NCI-H748 (cell line): ENCODE measurements around the gene LRP1.

ENCODE experiments used
- DNase-seq: peaks from one replicate; lab custom pipeline; 2025; ENCODE audit not compliant: unreplicated experiment; lab: John Stamatoyannopoulos, UW

Gene LRP1

GRCh38 chr12:57152639-57153038 is 24.4 kb downstream of the LRP1 start:
- no peak for DNase-seq

GRCh38 chr12:57153415-57153997 is 25.2 kb downstream of the LRP1 start:
- DNase-seq: no peak

- DNase-seq: no peak
These were observed 25.8 kb downstream of the LRP1 start for GRCh38 chr12:57154076-57154475.

GRCh38 chr12:57154804-57155434 is 26.6 kb downstream of the LRP1 start:
- no peak for DNase-seq

- DNase-seq: no peak
These were observed 28.6 kb downstream of the LRP1 start for GRCh38 chr12:57156701-57157403.

GRCh38 chr12:57157588-57158173 is 29.4 kb downstream of the LRP1 start:
- no peak for DNase-seq

GRCh38 chr12:57158186-57158585 is 29.9 kb downstream of the LRP1 start:
- DNase-seq: no peak

- no peak for DNase-seq
These were observed 30.4 kb downstream of the LRP1 start for GRCh38 chr12:57158665-57159064.

GRCh38 chr12:57159311-57159710 is 31.0 kb downstream of the LRP1 start:
- DNase-seq: no peak

- DNase-seq: no peak
These were observed 31.8 kb downstream of the LRP1 start for GRCh38 chr12:57160040-57160439.

- no peak for DNase-seq
These were observed 32.5 kb downstream of the LRP1 start for GRCh38 chr12:57160741-57161140.

GRCh38 chr12:57161491-57161890 is 33.2 kb downstream of the LRP1 start:
- DNase-seq: no peak

GRCh38 chr12:57162553-57163125 is 34.4 kb downstream of the LRP1 start:
- DNase-seq: no peak

- no peak for DNase-seq
These were observed 36.2 kb downstream of the LRP1 start for GRCh38 chr12:57164454-57164853.

GRCh38 chr12:57164966-57165625 is 36.8 kb downstream of the LRP1 start:
- no peak for DNase-seq

GRCh38 chr12:57165741-57166140 is 37.5 kb downstream of the LRP1 start:
- DNase-seq: peak; percentile 22

GRCh38 chr12:57166971-57167371 is 38.7 kb downstream of the LRP1 start:
- no peak for DNase-seq

- no peak for DNase-seq
These were observed 39.8 kb downstream of the LRP1 start for GRCh38 chr12:57168058-57168457.

GRCh38 chr12:57169046-57169795 is 40.9 kb downstream of the LRP1 start:
- DNase-seq: no peak

- no peak for DNase-seq
These were observed 41.7 kb downstream of the LRP1 start for GRCh38 chr12:57169969-57170368.

GRCh38 chr12:57170408-57170807 is 42.1 kb downstream of the LRP1 start:
- no peak for DNase-seq
